Smooth muscle cell (in vitro differentiated cells): ENCODE data around the gene CDHR4. TPM values are rescaled to one million over a fixed set of nuclear protein-coding genes. Genes with fewer than 3 reads are reported as not detected.

Source experiments
- DNase-seq: peaks from one replicate; lab custom pipeline; 2025; ENCODE audit not compliant: unreplicated experiment; lab: John Stamatoyannopoulos, UW
- H2AFZ ChIP-seq: fragments of 200-600 bp; sonication (generic); 2 replicates; pipeline ENCODE4 v1.6.0; 2016; ENCODE audit warnings: antibody characterized with exemption, low read depth, mild to moderate bottlenecking
- H3F3A ChIP-seq: fragments of 200-600 bp; sonication (generic); 2 replicates; pipeline ENCODE4 v1.6.0; 2017; ENCODE audit warnings: antibody characterized with exemption, low read depth
- H3K27ac ChIP-seq: fragments of 200-600 bp; sonication (generic); 2 replicates; pipeline ENCODE4 v1.5.1; 2016; ENCODE audit warnings: low read depth, mild to moderate bottlenecking
- H3K27me3 ChIP-seq: fragments of 200-600 bp; sonication (generic); 2 replicates; pipeline ENCODE4 v1.6.1; 2016; ENCODE audit warnings: low read depth, mild to moderate bottlenecking
- H3K36me3 ChIP-seq: fragments of 200-600 bp; sonication (generic); 2 replicates; pipeline ENCODE4 v1.5.1; 2016; ENCODE audit warnings: low read depth
- H3K4me1 ChIP-seq: fragments of 200-600 bp; sonication (generic); 2 replicates; pipeline ENCODE4 v1.5.1; 2016; ENCODE audit warnings: low read depth
- H3K4me2 ChIP-seq: fragments of 200-600 bp; sonication (generic); 2 replicates; pipeline ENCODE4 v1.6.0; 2016; ENCODE audit warnings: mild to moderate bottlenecking
- H3K4me3 ChIP-seq: fragments of 200-600 bp; sonication (generic); 2 replicates; pipeline ENCODE4 v1.5.1; 2016; ENCODE audit warnings: mild to moderate bottlenecking
- H3K79me2 ChIP-seq: fragments of 200-600 bp; sonication (generic); 2 replicates; pipeline ENCODE4 v1.6.0; 2016; ENCODE audit warnings: low read depth, mild to moderate bottlenecking
- H3K9ac ChIP-seq: fragments of 200-600 bp; sonication (generic); 2 replicates; pipeline ENCODE4 v1.6.0; 2016; ENCODE audit warnings: low read depth
- H3K9me3 ChIP-seq: fragments of 200-600 bp; sonication (generic); replicated peaks from 2 replicates; pipeline ENCODE4 v1.5.1; 2016; ENCODE audit warnings: low read depth
- H4K20me1 ChIP-seq: fragments of 200-600 bp; sonication (generic); 2 replicates; pipeline ENCODE4 v1.6.0; 2016; ENCODE audit warnings: low read depth
- WGBS: methylation state at CpG from one replicate; pipeline ENCODE4 v1.1.7; 2016; ENCODE audit warnings: low lambda C conversion rate; 5-methylcytosine and 5-hydroxymethylcytosine counted together
- polyA plus RNA-seq: library from polyadenylated mRNA; unstranded; fragments of >200 nt; fragmentation: Nextera tagmentation; extraction: Ambion mirVana; gene quantifications from 2 replicates; pipeline ENCODE4 v1.2.1, GENCODE V29; 2016
- total RNA-seq: library from RNA; depleted of rRNA; stranded (reverse); fragments of >200 nt; gene quantifications from 2 replicates; pipeline ENCODE4 v1.2.3, GENCODE V29; 2014
- TF ChIP-seq, protein P1 (sequence below): fragments of 200-600 bp; sonication (generic); IDR thresholded peaks from 2 replicates; pipeline ENCODE4 v1.5.1; 2017; ENCODE audit warnings: borderline replicate concordance, mild to moderate bottlenecking, antibody characterized with exemption; ENCODE audit not compliant: insufficient read depth, poor library complexity, severe bottlenecking

CDHR4 gene
- total and polyA plus RNA-seq, 2 experiments from 2014 or later: 0.31 TPM; not detected in 1

DNA sequence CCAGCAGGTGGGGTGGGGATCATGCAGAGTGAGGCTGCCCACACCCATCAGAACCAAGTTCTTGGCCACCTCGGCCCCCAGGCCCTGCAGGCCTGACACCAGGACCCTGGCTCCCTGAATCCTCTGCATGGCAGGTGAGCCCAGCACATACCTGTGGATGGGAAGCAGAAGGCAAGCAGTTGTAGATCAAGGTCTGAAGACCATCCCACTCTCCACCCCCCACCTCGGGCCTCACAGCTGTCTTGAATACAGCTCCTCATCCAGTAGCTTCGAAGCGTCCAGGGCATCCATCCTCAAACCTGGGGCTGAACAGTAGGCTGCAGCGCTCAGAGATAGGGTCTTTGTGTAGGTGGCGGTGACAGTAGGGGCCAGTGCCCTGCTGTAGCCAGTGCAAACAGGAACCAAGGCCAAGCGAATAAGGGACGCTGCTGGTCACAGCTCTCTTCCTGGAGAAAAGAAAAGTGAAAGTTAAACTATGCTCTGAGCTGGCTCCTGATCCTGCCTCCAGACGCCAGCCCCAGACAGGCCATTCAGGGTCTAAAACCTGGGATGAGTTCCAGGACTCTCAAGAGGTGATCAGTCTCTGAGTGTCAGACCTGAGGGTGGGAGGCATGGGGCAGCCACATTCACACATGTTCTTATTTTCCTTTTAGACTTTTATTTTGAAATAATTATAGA is 14.0 kb upstream of the CDHR4 start, which contains the start of gene UBA7:
Gene UBA7, minus strand, starts transcription at position 457 of the 678 bp plus-strand sequence. Its CDS starts 166 bp downstream, at position 291.
- DNase-seq: no peak
- Histone ChIP-seq H3K27me3 (no peaks in the 10 kb centered on the region), H3K4me2 (peak within 1 kb of the TSS; percentile 65), H3K9ac (no peak within 1 kb of the TSS), H2AFZ (peak within 1 kb of the TSS; percentile 83), H3K4me3 (peak within 1 kb of the TSS; percentile 27), H3K27ac (no peak within 1 kb of the TSS), H3K36me3 (no peaks in the 10 kb centered on the region), H3K4me1 (no peaks in the 10 kb centered on the region), H3K9me3 (no peaks in the 10 kb centered on the region), H4K20me1 (no peaks in the 10 kb centered on the region), H3K79me2 (no peaks in the 10 kb centered on the region), H3F3A (no peaks in the 10 kb centered on the region)
- TF ChIP-seq, protein P1, sequence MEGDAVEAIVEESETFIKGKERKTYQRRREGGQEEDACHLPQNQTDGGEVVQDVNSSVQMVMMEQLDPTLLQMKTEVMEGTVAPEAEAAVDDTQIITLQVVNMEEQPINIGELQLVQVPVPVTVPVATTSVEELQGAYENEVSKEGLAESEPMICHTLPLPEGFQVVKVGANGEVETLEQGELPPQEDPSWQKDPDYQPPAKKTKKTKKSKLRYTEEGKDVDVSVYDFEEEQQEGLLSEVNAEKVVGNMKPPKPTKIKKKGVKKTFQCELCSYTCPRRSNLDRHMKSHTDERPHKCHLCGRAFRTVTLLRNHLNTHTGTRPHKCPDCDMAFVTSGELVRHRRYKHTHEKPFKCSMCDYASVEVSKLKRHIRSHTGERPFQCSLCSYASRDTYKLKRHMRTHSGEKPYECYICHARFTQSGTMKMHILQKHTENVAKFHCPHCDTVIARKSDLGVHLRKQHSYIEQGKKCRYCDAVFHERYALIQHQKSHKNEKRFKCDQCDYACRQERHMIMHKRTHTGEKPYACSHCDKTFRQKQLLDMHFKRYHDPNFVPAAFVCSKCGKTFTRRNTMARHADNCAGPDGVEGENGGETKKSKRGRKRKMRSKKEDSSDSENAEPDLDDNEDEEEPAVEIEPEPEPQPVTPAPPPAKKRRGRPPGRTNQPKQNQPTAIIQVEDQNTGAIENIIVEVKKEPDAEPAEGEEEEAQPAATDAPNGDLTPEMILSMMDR: no peak
- 80% methylated on average over 9 of the region's 9 CpGs for WGBS

DNA sequence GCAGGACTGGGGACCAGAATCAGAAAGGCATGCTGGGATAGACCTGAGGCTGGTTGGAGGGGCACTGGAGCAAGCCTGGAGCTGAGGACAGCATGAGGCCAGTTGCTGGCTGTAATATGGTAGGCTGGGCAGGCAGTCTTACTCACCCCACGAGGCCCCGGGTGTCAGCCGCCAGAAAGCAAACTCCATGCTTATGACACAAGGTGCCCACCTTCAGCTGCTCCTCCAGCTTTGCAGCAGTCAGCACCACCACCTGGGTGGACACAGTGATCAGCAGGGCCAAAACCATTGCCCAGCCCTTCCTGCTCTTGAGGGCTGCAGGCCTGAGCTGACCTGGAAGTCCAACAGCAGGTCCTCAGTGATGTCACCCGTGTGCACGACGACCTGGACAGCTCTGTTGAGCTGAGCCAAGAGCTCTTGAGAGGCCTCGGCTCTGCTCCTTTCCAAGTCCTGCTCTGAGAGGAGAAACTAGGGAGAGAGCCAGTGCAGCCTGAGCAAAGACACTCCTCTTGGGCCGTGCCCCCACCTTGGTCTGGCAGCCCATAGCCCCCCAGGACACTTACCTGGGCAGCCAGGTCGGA is 13.3 kb upstream of the CDHR4 start:
- Histone ChIP-seq H4K20me1 (no peaks in the 10 kb centered on the region), H3F3A (no peaks in the 10 kb centered on the region), H3K36me3 (no peaks in the 10 kb centered on the region), H3K4me2 (no peak overlapping the region), H3K9ac (no peak overlapping the region), H3K4me3 (no peak overlapping the region), H3K4me1 (no peaks in the 10 kb centered on the region), H3K27ac (no peak overlapping the region), H3K27me3 (no peaks in the 10 kb centered on the region), H3K9me3 (no peaks in the 10 kb centered on the region), H3K79me2 (no peaks in the 10 kb centered on the region), H2AFZ (no peak overlapping the region)
- no peak for DNase-seq
- 91% methylated on average over 9 of the region's 9 CpGs for WGBS
- TF ChIP-seq, protein P1: no peak

DNA sequence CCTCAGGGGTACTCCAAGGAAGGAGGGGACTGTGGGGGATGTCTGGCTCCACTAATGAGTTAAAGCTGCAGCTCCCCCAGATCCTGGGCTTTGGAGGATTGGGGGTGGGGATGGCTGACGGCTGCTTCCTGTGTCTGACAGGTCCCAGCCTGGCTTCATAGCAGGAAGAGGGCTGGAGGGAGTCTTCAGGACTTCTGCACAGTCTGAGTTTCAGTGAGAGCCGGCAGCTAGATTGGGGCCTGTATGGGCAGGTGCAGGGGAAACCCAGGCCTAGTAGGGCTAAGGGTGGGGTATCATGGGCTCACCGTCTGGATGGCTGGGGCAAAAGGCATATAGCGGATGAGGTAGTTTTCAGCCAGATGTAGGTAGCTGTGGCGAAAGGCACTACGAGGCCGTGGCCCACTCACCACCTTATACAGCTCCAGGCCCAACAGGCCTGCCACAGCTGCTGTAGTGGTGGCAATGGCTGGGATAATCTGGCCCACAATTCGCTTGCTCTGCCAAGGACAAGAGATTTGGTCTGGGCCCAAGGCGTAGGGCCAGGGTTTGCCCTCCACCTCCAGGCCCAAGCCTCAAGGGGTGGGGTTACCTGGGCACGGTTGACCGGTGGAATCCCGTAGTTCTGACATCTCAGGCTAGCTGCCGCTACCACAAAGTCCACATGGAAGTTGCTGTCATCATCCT is 7.9 kb upstream of the CDHR4 start:
- H3K27ac ChIP-seq: no peak overlapping the region
- no peak overlapping the region for H3K4me2 ChIP-seq
- no peaks in the 10 kb centered on the region for H3F3A ChIP-seq
- H3K79me2 ChIP-seq: no peaks in the 10 kb centered on the region
- no peak overlapping the region for H3K9ac ChIP-seq
- TF ChIP-seq, protein P1: no peak
- H3K4me1 ChIP-seq: peaks cover 6% of the 10 kb centered on the region
- H3K4me3 ChIP-seq: no peak overlapping the region
- WGBS: 79% methylated on average over 13 of the region's 13 CpGs
- no peaks in the 10 kb centered on the region for H3K27me3 ChIP-seq
- no peak overlapping the region for H2AFZ ChIP-seq
- no peaks in the 10 kb centered on the region for H3K36me3 ChIP-seq
- H4K20me1 ChIP-seq: no peaks in the 10 kb centered on the region
- H3K9me3 ChIP-seq: no peaks in the 10 kb centered on the region
- DNase-seq: no peak
